ENCODE results near the gene FYN. TPM values are rescaled to one million over a fixed set of nuclear protein-coding genes. Genes with fewer than 3 reads are reported as not detected.

Gene FYN
- total RNA-seq, 2 donors from 2014 or later = 25.7 to 83.1 TPM

DNA sequence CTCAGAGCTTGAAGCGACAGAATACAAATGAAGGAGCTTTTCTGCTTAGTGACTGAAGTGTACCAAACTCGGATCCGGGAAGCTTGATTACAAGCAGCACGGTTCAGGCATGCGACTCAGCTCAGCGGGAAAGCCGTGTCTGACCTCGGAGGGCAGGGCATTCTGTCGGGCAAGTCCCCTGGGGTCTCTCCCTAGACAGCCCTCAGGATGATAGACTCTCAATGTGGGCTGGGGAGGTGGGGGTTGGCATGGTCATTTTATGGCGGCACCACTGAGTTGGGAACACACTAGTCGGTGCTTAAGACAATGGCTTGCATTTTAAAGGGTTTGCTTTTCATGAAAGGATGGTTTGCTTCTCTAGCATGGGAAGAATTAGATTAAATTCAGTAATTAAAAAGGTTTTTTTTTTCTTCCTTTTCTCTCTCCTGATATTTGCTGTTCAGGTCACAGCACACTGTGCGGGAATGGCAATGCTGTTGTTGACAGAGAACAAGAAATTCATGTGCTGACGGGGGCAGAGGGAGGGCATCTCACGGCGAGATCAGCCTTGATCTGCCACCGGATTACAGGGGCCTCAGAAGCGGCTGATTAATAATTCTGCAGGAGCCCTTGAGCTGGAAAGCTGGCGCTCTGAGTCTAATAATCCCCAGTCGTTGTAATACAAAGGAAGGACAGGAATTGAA lies 186.9 kb downstream of the FYN start:
- ATAC-seq = peak; percentile 27
- WGBS, 2 donors = 34 to 45% methylated on average over 16 to 19 of the region's 19 CpGs
- Histone ChIP-seq H3K27ac (peak overlapping the region in 1 of 4 donors; percentile 23), H3K4me1 (peaks cover 7% of the 10 kb centered on the region), H3K9me3 (no peaks in the 10 kb centered on the region), H3K4me3 (no peak overlapping the region), H3K27me3 (no peaks in the 10 kb centered on the region), H3K36me3 (replicated peaks in 1 of 2; ENCODE audit: insufficient read depth in 1 of 2, low read depth in 2 of 2) (no peaks in the 10 kb centered on the region)
- intact Hi-C loops (cut with DNase I) = no loop called here
- DNase-seq = no peak
- no peak for TF ChIP-seq POLR2A (IDR thresholded peaks at IDR 0.05)
- TF ChIP-seq, protein P1, sequence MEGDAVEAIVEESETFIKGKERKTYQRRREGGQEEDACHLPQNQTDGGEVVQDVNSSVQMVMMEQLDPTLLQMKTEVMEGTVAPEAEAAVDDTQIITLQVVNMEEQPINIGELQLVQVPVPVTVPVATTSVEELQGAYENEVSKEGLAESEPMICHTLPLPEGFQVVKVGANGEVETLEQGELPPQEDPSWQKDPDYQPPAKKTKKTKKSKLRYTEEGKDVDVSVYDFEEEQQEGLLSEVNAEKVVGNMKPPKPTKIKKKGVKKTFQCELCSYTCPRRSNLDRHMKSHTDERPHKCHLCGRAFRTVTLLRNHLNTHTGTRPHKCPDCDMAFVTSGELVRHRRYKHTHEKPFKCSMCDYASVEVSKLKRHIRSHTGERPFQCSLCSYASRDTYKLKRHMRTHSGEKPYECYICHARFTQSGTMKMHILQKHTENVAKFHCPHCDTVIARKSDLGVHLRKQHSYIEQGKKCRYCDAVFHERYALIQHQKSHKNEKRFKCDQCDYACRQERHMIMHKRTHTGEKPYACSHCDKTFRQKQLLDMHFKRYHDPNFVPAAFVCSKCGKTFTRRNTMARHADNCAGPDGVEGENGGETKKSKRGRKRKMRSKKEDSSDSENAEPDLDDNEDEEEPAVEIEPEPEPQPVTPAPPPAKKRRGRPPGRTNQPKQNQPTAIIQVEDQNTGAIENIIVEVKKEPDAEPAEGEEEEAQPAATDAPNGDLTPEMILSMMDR (IDR thresholded peaks at IDR 0.05) = no peak

DNA sequence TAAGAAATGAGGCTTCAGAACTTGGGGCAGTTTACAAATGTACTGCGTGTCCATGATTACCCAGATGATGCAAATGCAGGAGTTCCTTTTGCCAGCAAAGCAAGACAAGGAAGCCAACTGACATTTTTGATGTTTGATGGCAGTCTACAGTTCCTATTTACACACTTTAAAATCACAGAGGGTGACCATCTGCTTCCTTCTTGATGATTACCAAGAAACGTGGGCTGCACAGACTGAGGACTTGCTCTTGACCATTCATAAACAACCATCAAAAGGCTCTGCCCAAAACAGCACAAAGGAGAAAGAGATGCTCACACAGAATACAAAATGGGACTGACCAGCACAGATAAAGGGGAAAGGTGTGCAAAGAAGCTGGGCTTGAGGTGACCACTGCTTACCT lies 187.7 kb downstream of the FYN start:
- intact Hi-C loops (cut with DNase I) = no loop called here
- peaks cover 7% of the 10 kb centered on the region for H3K4me1 ChIP-seq
- H3K27ac ChIP-seq = peak overlapping the region in 1 of 4 donors; percentile 23
- H3K4me3 ChIP-seq = no peak overlapping the region
- WGBS, 2 donors = 42 to 46% methylated on average over 2 of the region's 2 CpGs
- H3K27me3 ChIP-seq = no peaks in the 10 kb centered on the region
- H3K9me3 ChIP-seq = no peaks in the 10 kb centered on the region
- ATAC-seq (no peak), DNase-seq (no peak)
- no peaks in the 10 kb centered on the region for H3K36me3 ChIP-seq (replicated peaks in 1 of 2; ENCODE audit: insufficient read depth in 1 of 2, low read depth in 2 of 2)
- TF ChIP-seq, protein P1 (IDR thresholded peaks at IDR 0.05) = no peak
- TF ChIP-seq POLR2A (IDR thresholded peaks at IDR 0.05) = no peak

DNA sequence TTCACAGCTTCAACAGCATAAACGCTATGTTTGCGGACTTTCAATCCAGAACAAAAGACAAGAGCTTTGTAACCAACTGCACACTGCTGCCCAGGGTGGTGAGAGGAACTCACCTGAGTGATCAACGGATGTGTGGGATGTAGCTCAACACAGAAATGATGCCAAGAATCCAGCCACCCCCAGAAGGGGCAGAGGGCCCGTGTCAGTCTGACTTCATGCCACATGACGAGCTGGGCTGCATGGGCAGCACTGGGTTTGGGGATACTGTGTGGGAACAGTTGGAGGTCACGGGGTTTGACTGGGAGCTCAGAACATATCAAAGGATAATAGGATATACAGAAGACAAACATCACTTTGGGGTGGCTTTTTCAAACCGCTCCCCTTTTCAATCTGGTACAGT lies 188.2 kb downstream of the FYN start:
- intact Hi-C loops (cut with DNase I) = no loop called here
- peaks cover 7% of the 10 kb centered on the region for H3K4me1 ChIP-seq
- no peak for ATAC-seq
- WGBS, 2 donors = 82 to 86% methylated on average over 7 of the region's 7 CpGs
- H3K9me3 ChIP-seq = no peaks in the 10 kb centered on the region
- no peak overlapping the region for H3K4me3 ChIP-seq
- TF ChIP-seq, protein P1 (IDR thresholded peaks at IDR 0.05) = no peak
- no peak for TF ChIP-seq POLR2A (IDR thresholded peaks at IDR 0.05)
- no peaks in the 10 kb centered on the region for H3K27me3 ChIP-seq
- no peaks in the 10 kb centered on the region for H3K36me3 ChIP-seq (replicated peaks in 1 of 2; ENCODE audit: insufficient read depth in 1 of 2, low read depth in 2 of 2)
- DNase-seq = no peak
- H3K27ac ChIP-seq = peak overlapping the region in 1 of 4 donors; percentile 23

DNA sequence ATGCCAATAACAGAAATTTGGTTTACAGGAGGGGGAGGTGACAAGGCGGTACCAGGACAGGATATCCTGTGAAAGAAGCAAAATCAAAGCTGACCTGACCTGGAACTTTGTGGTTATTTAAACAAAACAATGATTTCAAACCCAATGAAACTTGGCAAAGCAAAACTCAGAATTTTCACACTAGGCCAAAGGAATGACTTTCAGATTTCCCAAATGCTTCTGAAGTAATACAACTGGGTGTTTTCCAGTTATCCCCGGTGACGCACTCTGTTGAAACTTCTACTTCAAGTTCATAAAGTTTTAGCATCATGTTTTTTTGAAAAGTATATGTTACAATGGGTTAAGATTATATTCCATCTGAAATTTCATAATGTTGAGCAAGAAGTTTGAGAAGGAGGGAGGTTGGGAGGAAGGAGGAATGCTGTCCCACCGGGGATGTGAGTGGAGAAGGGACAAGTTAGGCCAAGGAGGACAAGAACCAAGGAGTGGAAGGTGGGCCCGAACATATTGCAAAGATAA lies 189.4 kb downstream of the FYN start:
- H3K36me3 ChIP-seq (replicated peaks in 1 of 2; ENCODE audit: insufficient read depth in 1 of 2, low read depth in 2 of 2) = no peaks in the 10 kb centered on the region
- H3K4me1 ChIP-seq = peaks cover 7% of the 10 kb centered on the region
- intact Hi-C loops (cut with DNase I) = no loop called here
- no peaks in the 10 kb centered on the region for H3K27me3 ChIP-seq
- H3K4me3 ChIP-seq = no peak overlapping the region
- H3K27ac ChIP-seq = peak overlapping the region in 2 of 4 donors; percentile 21 to 35
- DNase-seq (no peak), ATAC-seq (peak; percentile 49)
- TF ChIP-seq POLR2A (IDR thresholded peaks at IDR 0.05) = no peak
- TF ChIP-seq, protein P1 (IDR thresholded peaks at IDR 0.05) = no peak
- WGBS, 2 donors = 69 to 72% methylated on average over 5 of the region's 5 CpGs
- H3K9me3 ChIP-seq = no peaks in the 10 kb centered on the region

DNA sequence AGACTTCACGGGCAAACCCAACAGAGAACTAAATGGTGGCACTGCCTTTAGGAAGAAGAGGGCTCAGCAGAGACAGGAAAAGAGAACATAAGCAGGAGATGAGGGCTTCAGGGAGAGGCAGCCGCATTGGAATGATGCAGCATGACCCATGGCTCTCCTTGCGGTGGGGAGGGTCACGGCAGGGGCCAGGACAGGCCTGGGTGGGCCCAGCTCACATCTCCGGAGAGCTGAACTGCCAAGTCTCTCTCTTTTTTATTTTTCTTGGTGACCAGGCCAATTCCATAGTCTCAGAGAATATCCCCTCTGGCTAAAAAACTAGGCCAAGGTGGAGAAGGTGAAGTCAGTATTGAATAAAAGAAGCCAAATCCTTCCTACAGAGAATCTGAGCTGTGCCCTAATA lies 190.1 kb downstream of the FYN start:
- Histone ChIP-seq H3K4me1 (peaks cover 7% of the 10 kb centered on the region), H3K27me3 (no peaks in the 10 kb centered on the region), H3K9me3 (no peaks in the 10 kb centered on the region), H3K36me3 (replicated peaks in 1 of 2; ENCODE audit: insufficient read depth in 1 of 2, low read depth in 2 of 2) (no peaks in the 10 kb centered on the region), H3K4me3 (no peak overlapping the region), H3K27ac (peak overlapping the region in 2 of 4 donors; percentile 15 to 38)
- no peak for DNase-seq
- no peak for ATAC-seq
- TF ChIP-seq POLR2A (IDR thresholded peaks at IDR 0.05) = no peak
- TF ChIP-seq, protein P1 (IDR thresholded peaks at IDR 0.05) = no peak
- intact Hi-C loops (cut with DNase I) = no loop called here
- 83 to 90% methylated on average over 5 of the region's 5 CpGs for WGBS, 2 donors
